Left lung (tissue), 10 donors: ENCODE data around the gene PPM1N. TPM values are rescaled to one million over a fixed set of nuclear protein-coding genes. Genes with fewer than 3 reads are reported as not detected.

Experiments used
- ATAC-seq: fragments of 200-7000 bp; cut with Tn5 transposase; one replicate; pipeline ENCODE4 v1.9.1; 2020; ENCODE audit warnings: moderate library complexity
- DNase-seq, 4 donors: peaks; one replicate each; pipeline ENCODE4 v3.0.0-alpha.2; 2013 to 2020
- H3K27ac ChIP-seq, 2 donors: fragments of 200-600 bp; sonication (generic) in 1 of 2; one replicate each; pipeline versions ENCODE4 v1.5.0 to v1.8.0; 2020 to 2021
- H3K27me3 ChIP-seq, 2 donors: fragments of 200-600 bp; sonication (generic) in 1 of 2; one replicate each; pipeline versions ENCODE4 v1.5.0 to v1.8.0; 2020 to 2021
- H3K36me3 ChIP-seq, 2 donors: fragments of 200-600 bp; sonication (generic) in 1 of 2; one replicate each; pipeline versions ENCODE4 v1.5.0 to v1.8.0; 2020 to 2021
- H3K4me1 ChIP-seq, 2 donors: fragments of 200-600 bp; one replicate each; pipeline ENCODE4 v1.8.0; 2021
- H3K4me3 ChIP-seq, 2 donors: fragments of 200-600 bp; sonication (generic) in 1 of 2; one replicate each; pipeline versions ENCODE4 v1.5.0 to v1.8.0; 2020 to 2021; ENCODE audit warnings: mild to moderate bottlenecking in 1 of 2
- H3K9me3 ChIP-seq, 2 donors: fragments of 200-600 bp; sonication (generic) in 1 of 2; one replicate each; pipeline versions ENCODE4 v1.5.0 to v1.8.0; 2020 to 2021
- intact Hi-C, 2 donors: fragments of 100-400 bp; cut with DNase I; formaldehyde crosslinking; loops; one replicate each; pipeline versions ENCODE4 v1.11.2 to v1.14.2; 2022
- polyA plus RNA-seq, 6 donors: library from polyadenylated mRNA; unstranded; fragments of 120-200 nt; gene quantifications; one replicate each; pipeline ENCODE4 v1.2.1, GENCODE V29; 2013; ENCODE audit not compliant: insufficient read length in 6 of 6
- total RNA-seq, 2 donors: library from RNA; stranded (reverse); fragmentation: NEBNext Ultra II Directional; extraction: Animal tissue kit (Norgen Biotek cat#: 25700); gene quantifications; one replicate each; pipeline ENCODE4 v1.2.1, GENCODE V29; 2021
- TF ChIP-seq, protein P1 (sequence below), 2 donors: fragments of 200-600 bp; sonication (generic) in 1 of 2; IDR thresholded peaks; one replicate each; pipeline versions ENCODE4 v1.5.0 to v1.8.0; 2021; ENCODE audit warnings: antibody characterized with exemption in 2 of 2
- donor health status: DM: no; HTN: yes; CAD: no.
- donor health status: DM: no; HTN: no; CAD: no.

Gene PPM1N
- total and polyA plus RNA-seq, 8 donors = 0.17 to 2.1 (median 0.34) TPM

DNA sequence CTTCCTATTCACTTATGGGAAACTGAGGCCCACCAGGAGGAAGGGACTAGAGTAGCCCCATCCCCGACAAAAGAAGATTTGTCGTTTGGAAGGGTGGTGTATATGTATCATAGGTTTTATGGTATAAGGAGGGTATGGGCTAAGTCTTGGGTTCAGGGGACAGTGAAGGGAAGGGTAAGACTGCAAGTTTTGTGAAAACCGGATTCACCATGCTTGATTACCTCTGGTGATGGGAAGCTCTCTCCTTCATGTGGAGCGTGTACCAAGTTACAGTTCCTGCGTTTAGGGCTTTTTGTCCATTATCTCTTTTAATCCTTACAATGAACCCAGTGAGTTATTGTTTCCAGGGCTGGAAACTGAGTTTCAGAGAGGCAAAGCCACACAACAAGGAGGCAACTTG is 12.8 kb downstream of the PPM1N start:
- ATAC-seq (no peak), DNase-seq (no peak)
- H3K36me3 ChIP-seq = peaks cover 0 to 15% of the 10 kb centered on the region in 2 donors
- peak overlapping the region in 1 of 2 donors; percentile 98 for H3K27ac ChIP-seq
- peaks cover 29 to 69% of the 10 kb centered on the region in 2 donors for H3K4me1 ChIP-seq
- intact Hi-C loops = no loop called here
- H3K27me3 ChIP-seq = no peaks in the 10 kb centered on the region
- TF ChIP-seq, protein P1, sequence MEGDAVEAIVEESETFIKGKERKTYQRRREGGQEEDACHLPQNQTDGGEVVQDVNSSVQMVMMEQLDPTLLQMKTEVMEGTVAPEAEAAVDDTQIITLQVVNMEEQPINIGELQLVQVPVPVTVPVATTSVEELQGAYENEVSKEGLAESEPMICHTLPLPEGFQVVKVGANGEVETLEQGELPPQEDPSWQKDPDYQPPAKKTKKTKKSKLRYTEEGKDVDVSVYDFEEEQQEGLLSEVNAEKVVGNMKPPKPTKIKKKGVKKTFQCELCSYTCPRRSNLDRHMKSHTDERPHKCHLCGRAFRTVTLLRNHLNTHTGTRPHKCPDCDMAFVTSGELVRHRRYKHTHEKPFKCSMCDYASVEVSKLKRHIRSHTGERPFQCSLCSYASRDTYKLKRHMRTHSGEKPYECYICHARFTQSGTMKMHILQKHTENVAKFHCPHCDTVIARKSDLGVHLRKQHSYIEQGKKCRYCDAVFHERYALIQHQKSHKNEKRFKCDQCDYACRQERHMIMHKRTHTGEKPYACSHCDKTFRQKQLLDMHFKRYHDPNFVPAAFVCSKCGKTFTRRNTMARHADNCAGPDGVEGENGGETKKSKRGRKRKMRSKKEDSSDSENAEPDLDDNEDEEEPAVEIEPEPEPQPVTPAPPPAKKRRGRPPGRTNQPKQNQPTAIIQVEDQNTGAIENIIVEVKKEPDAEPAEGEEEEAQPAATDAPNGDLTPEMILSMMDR (IDR thresholded peaks at IDR 0.05) = no peak
- peak overlapping the region in 1 of 2 donors; percentile 100 for H3K4me3 ChIP-seq
- H3K9me3 ChIP-seq = no peaks in the 10 kb centered on the region

DNA sequence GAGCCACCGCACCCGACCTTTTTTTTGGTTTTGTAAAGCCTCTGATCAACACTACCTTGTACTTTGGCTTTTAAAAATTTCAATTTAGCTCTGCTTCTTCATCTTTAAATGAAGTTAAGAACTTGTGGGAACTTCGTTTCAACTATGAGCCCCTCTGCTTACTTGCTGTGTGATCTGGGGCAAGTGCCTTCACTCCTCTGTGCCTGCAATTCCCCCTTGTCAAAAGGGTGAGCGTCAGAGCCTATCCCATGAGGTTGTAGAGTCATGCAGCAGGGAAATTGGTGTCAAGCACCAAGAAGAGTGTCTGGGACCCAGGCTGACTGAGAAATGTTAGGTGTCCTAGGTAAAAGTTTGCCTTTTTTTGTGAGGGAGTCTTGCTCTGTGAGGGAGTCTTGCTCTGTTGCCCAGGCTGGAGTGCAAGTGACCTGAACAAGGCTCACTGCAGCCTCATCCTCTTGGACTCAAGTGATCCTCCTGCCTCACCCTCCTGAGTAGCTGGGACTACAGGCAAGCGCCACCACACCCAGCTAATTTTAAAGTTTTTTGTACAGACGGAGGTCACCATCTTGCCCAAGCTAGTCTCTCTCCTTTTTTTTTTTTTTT is 14.7 kb downstream of the PPM1N start:
- ATAC-seq (no peak), DNase-seq (no peak)
- intact Hi-C loops = no loop called here
- H3K36me3 ChIP-seq = peaks cover 0 to 28% of the 10 kb centered on the region in 2 donors
- H3K27me3 ChIP-seq = no peaks in the 10 kb centered on the region
- no peaks in the 10 kb centered on the region for H3K9me3 ChIP-seq
- peaks cover 29 to 83% of the 10 kb centered on the region in 2 donors for H3K4me1 ChIP-seq
- peak overlapping the region in 1 of 2 donors; percentile 94 for H3K27ac ChIP-seq
- TF ChIP-seq, protein P1 (IDR thresholded peaks at IDR 0.05) = no peak
- peak overlapping the region in 1 of 2 donors; percentile 28 for H3K4me3 ChIP-seq

DNA sequence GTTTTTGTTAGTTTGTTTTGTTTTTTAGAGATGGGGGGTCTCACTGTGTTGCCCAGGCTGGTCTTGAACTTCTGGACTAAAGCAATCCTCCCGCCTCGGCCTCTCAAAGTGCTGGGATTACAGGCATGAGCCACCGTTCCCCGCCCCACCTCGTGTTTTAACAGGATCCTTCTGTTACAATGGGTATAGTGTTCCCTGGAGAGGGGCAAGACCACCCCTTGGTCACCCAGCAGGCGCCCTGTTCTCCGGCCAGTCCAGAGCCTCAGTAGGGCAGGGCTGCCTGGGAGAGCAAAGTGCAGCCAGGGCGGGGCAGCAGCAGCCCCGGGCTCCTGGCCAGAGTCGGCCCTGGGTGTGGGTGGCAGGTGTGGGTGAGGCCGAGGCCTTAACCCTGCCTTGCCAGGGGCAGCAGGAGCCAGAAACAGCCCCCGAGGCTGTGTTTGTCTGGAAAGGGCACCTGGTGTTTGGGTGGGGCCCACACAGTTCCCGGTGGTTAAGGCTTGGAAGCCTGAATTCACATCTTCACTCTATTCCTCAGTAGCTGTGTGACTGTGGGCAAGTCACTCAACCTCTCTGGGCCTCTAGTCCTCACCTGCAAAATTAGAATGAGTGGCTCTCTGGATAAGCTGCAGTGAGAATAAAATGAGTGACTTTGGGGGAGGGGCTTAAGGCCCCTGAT is 16.3 kb downstream of the PPM1N start:
- H3K9me3 ChIP-seq = no peaks in the 10 kb centered on the region
- peaks cover 27 to 81% of the 10 kb centered on the region in 2 donors for H3K4me1 ChIP-seq
- H3K27ac ChIP-seq = peak overlapping the region; percentile 73 to 94

DNA sequence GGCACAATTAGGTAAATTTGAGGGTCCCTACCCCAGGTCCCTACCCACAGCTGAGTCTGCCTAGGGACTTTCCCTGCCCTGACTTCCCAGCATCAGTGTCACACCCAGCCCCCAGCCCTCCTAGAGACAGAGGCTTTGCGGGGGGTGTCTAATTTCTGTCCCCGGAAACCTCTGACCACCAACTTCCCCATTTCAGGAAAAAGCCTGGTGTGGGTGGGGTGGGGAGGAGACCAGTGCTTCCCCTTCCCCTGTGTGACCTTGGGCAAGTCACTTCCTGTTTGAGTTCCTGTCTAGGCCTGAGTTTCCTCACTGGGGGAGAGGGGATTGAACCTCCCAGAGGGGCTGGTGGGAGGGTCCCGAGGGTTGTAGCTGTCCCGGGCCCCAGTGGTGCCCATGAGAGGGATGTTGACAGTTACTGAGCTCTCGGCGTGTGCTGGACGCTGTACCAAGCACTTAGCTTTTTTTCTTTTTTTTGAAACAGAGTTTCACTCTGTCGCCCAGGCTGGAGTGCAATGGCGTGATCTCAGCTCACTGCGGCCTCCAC is 16.9 kb downstream of the PPM1N start:
- no peaks in the 10 kb centered on the region for H3K27me3 ChIP-seq
- H3K27ac ChIP-seq = peak overlapping the region; percentile 73 to 94
- H3K4me1 ChIP-seq = peaks cover 22 to 77% of the 10 kb centered on the region in 2 donors
- H3K9me3 ChIP-seq = no peaks in the 10 kb centered on the region
- peak in 2 of 4 donors; percentile 83 to 87 for DNase-seq
- intact Hi-C loops = no loop called here
- TF ChIP-seq, protein P1 (IDR thresholded peaks at IDR 0.05) = no peak
- ATAC-seq = peak; percentile 60
- H3K36me3 ChIP-seq = peaks cover 0 to 48% of the 10 kb centered on the region in 2 donors
- H3K4me3 ChIP-seq = peak overlapping the region in 1 of 2 donors; percentile 28

More for the DNA sequence above, 16.3 kb downstream of the PPM1N start:
- H3K27me3 ChIP-seq = no peaks in the 10 kb centered on the region
- peaks cover 0 to 43% of the 10 kb centered on the region in 2 donors for H3K36me3 ChIP-seq
- TF ChIP-seq, protein P1 (IDR thresholded peaks at IDR 0.05) = no peak
- H3K4me3 ChIP-seq = peak overlapping the region in 1 of 2 donors; percentile 28
- DNase-seq (peak in 2 of 4 donors; percentile 72 to 90), ATAC-seq (peak; percentile 85)
- intact Hi-C loops = no loop called here
